Upper lobe of left lung (tissue), 4 donors: ENCODE measurements around the gene ANO10.

Experiments used
- CTCF ChIP-seq, 6 experiments: fragments of 450-650 bp in 4 of 6; fragments of 200-600 bp in 2 of 6; sonication (generic) in 2 of 6; IDR thresholded peaks; one replicate each; pipeline ENCODE4 v1.5.1; 2016 to 2019; ENCODE audit warnings: antibody characterized with exemption in 6 of 6
- EP300 ChIP-seq, 4 donors: sonication (generic); formaldehyde crosslinking; IDR thresholded peaks; one replicate each; pipeline ENCODE4 v1.5.1; 2017; ENCODE audit warnings: antibody characterized with exemption in 4 of 4, control low read depth in 2 of 4
- POLR2A ChIP-seq, 4 donors: fragments of 450-650 bp; IDR thresholded peaks; one replicate each; pipeline ENCODE4 v1.5.1; 2016 to 2017; ENCODE audit warnings: antibody characterized with exemption in 4 of 4, mild to moderate bottlenecking in 2 of 4
- POLR2AphosphoS5 ChIP-seq, 2 donors: sonication (generic); formaldehyde crosslinking; IDR thresholded peaks; one replicate each; pipeline ENCODE4 v1.5.1; 2017; ENCODE audit warnings: antibody characterized with exemption in 2 of 2

- TF ChIP-seq POLR2AphosphoS5 (IDR thresholded peaks at IDR 0.05), result no peak
- TF ChIP-seq CTCF (IDR thresholded peaks at IDR 0.05), result no peak
- no peak for TF ChIP-seq EP300 (IDR thresholded peaks at IDR 0.05)
- no peak for TF ChIP-seq POLR2A (IDR thresholded peaks at IDR 0.05)
Measured at GRCh38 chr3:43399034-43399433, 222.8 kb downstream of the ANO10 start.
